Activated CD8-positive, alpha-beta memory T cell treated with anti-CD3 and anti-CD28 coated beads for 4 hours (primary cell): ENCODE results near the gene SCNM1.

Experiments used
- DNase-seq, 2 donors: peaks; one replicate each; pipeline ENCODE4 v3.0.0-alpha.2; 2020; ENCODE audit warnings: low read depth in 2 of 2

Gene SCNM1

GRCh38 chr1:151165738-151166504 is at the start of gene SCNM1, which contains the start of gene LYSMD1:
Gene SCNM1, plus strand, starts transcription at chr1:151166144. Its CDS starts 9 bp downstream, at chr1:151166153.
Gene LYSMD1, minus strand, starts transcription at chr1:151165902. Its CDS starts 644 bp downstream, at chr1:151165258.
- peak; percentile 87 to 92 for DNase-seq

GRCh38 chr1:151124763-151125403 is 41.1 kb upstream of the SCNM1 start:
- DNase-seq = no peak

GRCh38 chr1:151128800-151129199 is 37.1 kb upstream of the SCNM1 start:
- no peak for DNase-seq

- DNase-seq = peak; percentile 51 to 67
These were observed 34.9 kb upstream of the SCNM1 start for GRCh38 chr1:151130987-151131586.

- DNase-seq = no peak
These were observed 34.1 kb upstream of the SCNM1 start for GRCh38 chr1:151131701-151132334.

- DNase-seq = no peak
These were observed 33.5 kb upstream of the SCNM1 start for GRCh38 chr1:151132335-151133017.

- no peak for DNase-seq
These were observed 32.7 kb upstream of the SCNM1 start for GRCh38 chr1:151133018-151133806.

GRCh38 chr1:151134396-151134795 is 31.5 kb upstream of the SCNM1 start:
- DNase-seq = no peak

- no peak for DNase-seq
These were observed 31.0 kb upstream of the SCNM1 start for GRCh38 chr1:151134991-151135390.

- no peak for DNase-seq
These were observed 30.2 kb upstream of the SCNM1 start for GRCh38 chr1:151135433-151136385.

GRCh38 chr1:151137789-151138188 is 28.2 kb upstream of the SCNM1 start:
- no peak for DNase-seq

- DNase-seq = no peak
These were observed 23.4 kb upstream of the SCNM1 start for GRCh38 chr1:151142411-151143056.

- no peak for DNase-seq
These were observed 22.9 kb upstream of the SCNM1 start for GRCh38 chr1:151143057-151143435.

- no peak for DNase-seq
These were observed 22.0 kb upstream of the SCNM1 start for GRCh38 chr1:151143986-151144385.

GRCh38 chr1:151144474-151145303 is 21.3 kb upstream of the SCNM1 start:
- DNase-seq = no peak

GRCh38 chr1:151145304-151146071 is 20.5 kb upstream of the SCNM1 start:
- DNase-seq = no peak

GRCh38 chr1:151146072-151146411 is 19.9 kb upstream of the SCNM1 start:
- DNase-seq = no peak
